ENCODE data around the gene PPP2R5A.

The PPP2R5A gene

GRCh38 chr1:212289262-212290077 is 4.3 kb downstream of the PPP2R5A start:
- no peak for TF ChIP-seq CTCF (IDR thresholded peaks at IDR 0.05; ENCODE audit: control insufficient read depth, extremely low read depth, insufficient read depth)
- no peak for DNase-seq (ENCODE audit: low read depth)
- H3K4me3 ChIP-seq (ENCODE audit: low read depth, low read length) = no peak overlapping the region

- TF ChIP-seq CTCF (IDR thresholded peaks at IDR 0.05; ENCODE audit: control insufficient read depth, extremely low read depth, insufficient read depth) = no peak
- DNase-seq (ENCODE audit: low read depth) = no peak
- H3K4me3 ChIP-seq (ENCODE audit: low read depth, low read length) = no peak overlapping the region
Observed at GRCh38 chr1:212290608-212291007, 5.4 kb downstream of the PPP2R5A start.

- peak; percentile 43 for DNase-seq (ENCODE audit: low read depth)
- TF ChIP-seq CTCF (IDR thresholded peaks at IDR 0.05; ENCODE audit: control insufficient read depth, extremely low read depth, insufficient read depth) = peak; percentile 86
- H3K4me3 ChIP-seq (ENCODE audit: low read depth, low read length) = no peak overlapping the region
Observed at GRCh38 chr1:212291505-212292134, 6.4 kb downstream of the PPP2R5A start.

- no peak for DNase-seq (ENCODE audit: low read depth)
- TF ChIP-seq CTCF (IDR thresholded peaks at IDR 0.05; ENCODE audit: control insufficient read depth, extremely low read depth, insufficient read depth) = no peak
- no peak overlapping the region for H3K4me3 ChIP-seq (ENCODE audit: low read depth, low read length)
Observed at GRCh38 chr1:212292250-212293105, 7.3 kb downstream of the PPP2R5A start.

GRCh38 chr1:212293579-212293978 is 8.4 kb downstream of the PPP2R5A start:
- no peak for TF ChIP-seq CTCF (IDR thresholded peaks at IDR 0.05; ENCODE audit: control insufficient read depth, extremely low read depth, insufficient read depth)
- no peak for DNase-seq (ENCODE audit: low read depth)
- H3K4me3 ChIP-seq (ENCODE audit: low read depth, low read length) = no peak overlapping the region

- TF ChIP-seq CTCF (IDR thresholded peaks at IDR 0.05; ENCODE audit: control insufficient read depth, extremely low read depth, insufficient read depth) = no peak
- DNase-seq (ENCODE audit: low read depth) = no peak
- H3K4me3 ChIP-seq (ENCODE audit: low read depth, low read length) = no peak overlapping the region
Observed at GRCh38 chr1:212294983-212295382, 9.8 kb downstream of the PPP2R5A start.
